Endothelial cell of umbilical vein (primary cell): ENCODE results near the gene RAB3B. TPM values are rescaled to one million over a fixed set of nuclear protein-coding genes. Genes with fewer than 3 reads are reported as not detected.

ENCODE experiments used
- BruUV-seq: library from RNA; stranded (reverse); fragments of 400-500 nt; replicated peaks from 2 replicates; lab custom pipeline; 2021; lab: Mats Ljungman, UMichigan
- CTCF ChIA-PET: fragments of 300-600, 350-600 bp; sonication (Branson Sonifier 250); formaldehyde crosslinking; loops from one replicate; lab custom pipeline; 2021; ENCODE audit warnings: antibody characterized with exemption, inconsistent platforms; lab: Charles Lee
- POLR2A ChIA-PET: fragments of 300-600, 350-600 bp; sonication (Branson Sonifier 250); formaldehyde crosslinking; loops from one replicate; lab custom pipeline; 2021; ENCODE audit warnings: antibody characterized with exemption, inconsistent platforms; lab: Charles Lee
- DNase-seq: peaks from one replicate; pipeline ENCODE4 v3.0.0-alpha.2; 2011; ENCODE audit warnings: low read depth, low spot score
- FAIRE-seq: peaks from 2 replicates; lab custom pipeline; 2011; peaks lifted over from hg19 to GRCh38; lab: Jason Lieb, UNC
- H2AFZ ChIP-seq: 2 replicates; pipeline ENCODE4 v1.6.0; 2012; ENCODE audit warnings: low read depth, low read length, control low read depth, inconsistent platforms
- H3K27ac ChIP-seq: 2 replicates; pipeline ENCODE4 v1.5.1; 2011; ENCODE audit warnings: low read depth, mild to moderate bottlenecking, control low read depth, low read length, moderate library complexity; ENCODE audit not compliant: insufficient read depth
- H3K27me3 ChIP-seq, 2 experiments: 2 replicates each; pipeline versions ENCODE4 v1.6.0 to v1.6.1; 2011; ENCODE audit warnings: low read length in 2 of 2, mixed read lengths in 1 of 2; ENCODE audit not compliant: control insufficient read depth in 2 of 2, insufficient read depth in 2 of 2
- H3K36me3 ChIP-seq, 2 experiments: 2 replicates in 1 of 2; 3 replicates in 1 of 2; pipeline ENCODE4 v1.5.1; 2011; ENCODE audit warnings: low read length in 2 of 2, mild to moderate bottlenecking in 1 of 2, moderate library complexity in 1 of 2; ENCODE audit not compliant: control insufficient read depth in 2 of 2, insufficient read depth in 2 of 2; ENCODE audit errors: extremely low read depth in 1 of 2
- H3K4me1 ChIP-seq: 3 replicates; pipeline ENCODE4 v1.5.1; 2011; ENCODE audit warnings: mild to moderate bottlenecking, low read length; ENCODE audit not compliant: control insufficient read depth, insufficient read depth; ENCODE audit errors: extremely low read depth
- H3K4me2 ChIP-seq: 2 replicates; pipeline ENCODE4 v1.6.1; 2011; ENCODE audit warnings: low read length, control low read depth, mixed read lengths; ENCODE audit not compliant: insufficient read depth
- H3K4me3 ChIP-seq, 3 experiments: fragments of 200-600 bp in 1 of 3; sonication (generic), shearing (Covaris generic) in 1 of 3; replicated peaks in 1 of 3; 2 replicates each; pipeline ENCODE4 v1.5.1; 2011 to 2016; ENCODE audit warnings: control low read depth in 3 of 3, low read length in 3 of 3, mild to moderate bottlenecking in 2 of 3, inconsistent platforms in 1 of 3, low read depth in 1 of 3, moderate library complexity in 1 of 3; ENCODE audit not compliant: insufficient read depth in 1 of 3
- H3K79me2 ChIP-seq: 2 replicates; pipeline ENCODE4 v1.6.0; 2012; ENCODE audit warnings: low read length, inconsistent platforms; ENCODE audit not compliant: control insufficient read depth, insufficient read depth
- H3K9ac ChIP-seq: replicated peaks from 2 replicates; pipeline ENCODE3; 2011; ENCODE audit warnings: low read length, control low read depth; ENCODE audit not compliant: insufficient read depth; ENCODE audit errors: extremely low read depth
- H3K9me1 ChIP-seq: replicated peaks from 3 replicates; pipeline ENCODE4 v1.6.0; 2011; ENCODE audit warnings: mild to moderate bottlenecking, low read length; ENCODE audit not compliant: control insufficient read depth, insufficient read depth; ENCODE audit errors: extremely low read depth
- H3K9me3 ChIP-seq: replicated peaks from 2 replicates; pipeline ENCODE4 v1.5.1; 2012; ENCODE audit warnings: low read length, inconsistent platforms; ENCODE audit not compliant: control insufficient read depth, insufficient read depth
- H4K20me1 ChIP-seq: replicated peaks from 2 replicates; pipeline ENCODE3; 2011; ENCODE audit warnings: mild to moderate bottlenecking, low read length; ENCODE audit not compliant: control insufficient read depth, insufficient read depth; ENCODE audit errors: extremely low read depth
- CTCF ChIP-seq, 2 donors: IDR thresholded peaks; 1 replicate in 1 of 2; 2 replicates in 1 of 2; pipeline ENCODE4 v1.5.1; 2011; ENCODE audit warnings: low read length in 2 of 2, mild to moderate bottlenecking in 2 of 2, moderate library complexity in 2 of 2, control low read depth in 1 of 2, inconsistent platforms in 1 of 2, low read depth in 1 of 2; ENCODE audit not compliant: insufficient read depth in 1 of 2; ENCODE audit errors: extremely low read depth in 1 of 2
- EZH2 ChIP-seq: IDR thresholded peaks from 2 replicates; pipeline ENCODE4 v1.6.1; 2012; ENCODE audit warnings: borderline replicate concordance, low read depth, mild to moderate bottlenecking, moderate library complexity, low read length, inconsistent platforms; ENCODE audit not compliant: severe bottlenecking
- FOS ChIP-seq: IDR thresholded peaks from 2 replicates; pipeline ENCODE4 v1.6.1; 2011; ENCODE audit warnings: mild to moderate bottlenecking, low read length, moderate library complexity, borderline replicate concordance; ENCODE audit not compliant: insufficient read depth
- GATA2 ChIP-seq: IDR thresholded peaks from 2 replicates; pipeline ENCODE4 v1.7.0; 2011; ENCODE audit warnings: low read depth, mild to moderate bottlenecking, moderate library complexity, mixed read lengths, low read length; ENCODE audit not compliant: insufficient read length, insufficient read depth
- JUN ChIP-seq: IDR thresholded peaks from 2 replicates; pipeline ENCODE4 v1.6.1; 2011; ENCODE audit warnings: borderline replicate concordance, low read depth; ENCODE audit not compliant: insufficient read length, insufficient read depth
- MYC ChIP-seq: IDR thresholded peaks from one replicate; pipeline ENCODE4 v1.6.1; 2011; ENCODE audit warnings: mild to moderate bottlenecking, low read depth, low read length
- POLR2A ChIP-seq: IDR thresholded peaks from 2 replicates; pipeline ENCODE4 v1.6.1; 2012; ENCODE audit warnings: low read depth, mild to moderate bottlenecking, control low read depth, low read length
- POLR2AphosphoS5 ChIP-seq: IDR thresholded peaks from 2 replicates; pipeline ENCODE4 v1.6.1; 2012; ENCODE audit warnings: low read depth, mild to moderate bottlenecking, control low read depth, low read length, moderate library complexity; ENCODE audit not compliant: insufficient read depth
- dilution Hi-C: fragments of 300-500 bp; cut with MboI; formaldehyde crosslinking; loops from one replicate; pipeline ENCODE4 v1.15.0; 2019; ENCODE audit warnings: low sequenced_read_pairs; ENCODE audit not compliant: extremely low pct_ligation_motif_present
- intact Hi-C: fragments of 100-400 bp; cut with micrococcal nuclease; formaldehyde crosslinking; loops from one replicate; pipeline ENCODE4 v1.10.0; 2022
- polyA plus RNA-seq, 4 experiments: library from polyadenylated mRNA; depleted of rRNA in 3 of 4; stranded (reverse) in 3 of 4; unstranded in 1 of 4; fragments of >200 nt; gene quantifications; 2 replicates each; pipeline versions ENCODE4 v1.2.1 to v1.2.3, GENCODE V29; 2011 to 2012; ENCODE audit warnings: missing spikeins in 1 of 4
- total RNA-seq: library from RNA; stranded (reverse); gene quantifications from 2 replicates; pipeline ENCODE4 v1.2.3, GENCODE V29; 2021
- TF ChIP-seq, protein P1 (sequence below): IDR thresholded peaks from 2 replicates; pipeline ENCODE4 v1.6.1; 2011; ENCODE audit not compliant: insufficient read depth, insufficient read length

The RAB3B gene
- total and polyA plus RNA-seq, 2 donors (not counting 3 experiments of a cell fraction or from before 2014, with no cell fraction given) = 4.1 to 10.4 TPM

- no peak overlapping the region for H3K9ac ChIP-seq
- no peaks in the 10 kb centered on the region for H3K9me1 ChIP-seq
- FAIRE-seq (peak; percentile 83), DNase-seq (peak; percentile 89)
- CTCF ChIA-PET = interaction anchor here (0.9 to 3.7 kb wide), 2 partner anchors 77 to 105 kb away, joined by 3 to 50 read pairs; no protein-coding TSS in a partner anchor
- H3K4me1 ChIP-seq = no peaks in the 10 kb centered on the region
- BruUV-seq = no TSS peak
- H3K79me2 ChIP-seq = no peaks in the 10 kb centered on the region
- no peaks in the 10 kb centered on the region for H4K20me1 ChIP-seq
- no peak for TF ChIP-seq GATA2
- peak; percentile 82 to 91 for TF ChIP-seq CTCF (IDR thresholded peaks at IDR 0.05; ENCODE audit: extremely low read depth in 1 of 2, insufficient read depth in 1 of 2, low read depth in 1 of 2, low read length in 2 of 2)
- H3K4me3 ChIP-seq = no peak overlapping the region
- H3K4me2 ChIP-seq = no peak overlapping the region
- intact Hi-C loops (loop anchor here (1.0 to 10.0 kb wide), 4 partner anchors 76 to 375 kb away; no protein-coding TSS in a partner anchor), dilution Hi-C loops (no loop called here)
- peaks cover under 1 to 3% of the 10 kb centered on the region in 2 experiments for H3K27me3 ChIP-seq
- no peak overlapping the region for H2AFZ ChIP-seq
- no peak overlapping the region for H3K27ac ChIP-seq
- no peaks in the 10 kb centered on the region for H3K36me3 ChIP-seq
- H3K9me3 ChIP-seq = no peaks in the 10 kb centered on the region
- POLR2A ChIA-PET = no interaction called here
Measured at GRCh38 chr1:52002038-52002917, 11.8 kb upstream of the RAB3B start.

DNA sequence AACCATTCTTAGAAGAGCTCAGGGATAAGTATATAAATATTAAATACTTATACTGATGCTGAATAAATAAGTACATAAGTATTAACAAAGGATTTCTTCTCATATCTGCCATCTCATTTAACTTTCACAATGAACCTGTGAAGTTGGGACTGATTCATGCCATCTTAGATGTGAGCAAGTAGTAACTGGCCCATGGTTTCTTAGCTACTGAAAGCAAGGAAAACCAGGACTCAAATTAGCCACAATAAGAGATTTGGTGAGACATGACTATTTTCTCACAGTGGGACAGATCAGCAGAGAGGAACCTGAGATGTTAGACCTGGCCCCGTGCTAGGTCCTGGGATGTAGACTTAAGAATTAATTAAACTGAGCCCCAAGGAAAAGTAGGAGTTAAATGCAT is 8.2 kb upstream of the RAB3B start:
- BruUV-seq = no TSS peak
- Histone ChIP-seq H3K9me3 (no peaks in the 10 kb centered on the region), H3K4me1 (no peaks in the 10 kb centered on the region), H3K27ac (no peak overlapping the region), H3K4me2 (no peak overlapping the region), H3K9me1 (no peaks in the 10 kb centered on the region), H3K27me3 (peaks cover 0 to 3% of the 10 kb centered on the region in 2 experiments), H2AFZ (no peak overlapping the region), H3K79me2 (no peaks in the 10 kb centered on the region), H3K4me3 (no peak overlapping the region), H3K9ac (no peak overlapping the region), H4K20me1 (no peaks in the 10 kb centered on the region), H3K36me3 (no peaks in the 10 kb centered on the region)
- ChIA-PET POLR2A (no interaction called here), CTCF (interaction anchor here (0.9 to 3.5 kb wide), 3 partner anchors 48 to 101 kb away, joined by 3 to 22 read pairs (median 3); no protein-coding TSS in a partner anchor)
- dilution Hi-C loops (no loop called here), intact Hi-C loops (no loop called here)
- TF ChIP-seq, protein P1, sequence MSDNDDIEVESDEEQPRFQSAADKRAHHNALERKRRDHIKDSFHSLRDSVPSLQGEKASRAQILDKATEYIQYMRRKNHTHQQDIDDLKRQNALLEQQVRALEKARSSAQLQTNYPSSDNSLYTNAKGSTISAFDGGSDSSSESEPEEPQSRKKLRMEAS = no peak
- TF ChIP-seq POLR2AphosphoS5 (no peak), JUN (no peak), CTCF (IDR thresholded peaks at IDR 0.05; ENCODE audit: extremely low read depth in 1 of 2, insufficient read depth in 1 of 2, low read depth in 1 of 2, low read length in 2 of 2) (no peak), GATA2 (no peak), MYC (no peak), POLR2A (no peak), EZH2 (no peak), FOS (no peak)
- no peak for DNase-seq
- no peak for FAIRE-seq
